IMR-90 (cell line): Measurements from ENCODE around the gene KCNQ2.

ENCODE experiments used
- CHD1 ChIP-seq: IDR thresholded peaks from 2 replicates; pipeline ENCODE4 v1.6.1; 2012; ENCODE audit warnings: low read depth, low read length, improper control_type of control experiment
- CTCF ChIP-seq: conservative IDR thresholded peaks from 2 replicates; pipeline ENCODE4 v1.5.1; 2012; ENCODE audit warnings: mild to moderate bottlenecking, low read depth, low read length, improper control_type of control experiment
- ELK1 ChIP-seq: fragments of 150-350 bp; IDR thresholded peaks from 2 replicates; pipeline ENCODE4 v1.6.1; 2016; ENCODE audit warnings: low read depth, mild to moderate bottlenecking, low read length, moderate library complexity, borderline replicate concordance
- MAFK ChIP-seq: IDR thresholded peaks from 2 replicates; pipeline ENCODE4 v1.6.1; 2012; ENCODE audit warnings: low read depth, low read length, improper control_type of control experiment
- MAZ ChIP-seq: IDR thresholded peaks from 2 replicates; pipeline ENCODE4 v1.6.1; 2012; ENCODE audit warnings: low read depth, mild to moderate bottlenecking, low read length, improper control_type of control experiment, moderate library complexity, borderline replicate concordance
- NFE2L2 ChIP-seq: fragments of 150-350 bp; IDR thresholded peaks from 2 replicates; pipeline ENCODE4 v1.6.1; 2016; ENCODE audit warnings: low read depth, mild to moderate bottlenecking, low read length
- POLR2A ChIP-seq: IDR thresholded peaks from 2 replicates; pipeline ENCODE4 v1.6.1; 2012; ENCODE audit warnings: mild to moderate bottlenecking, low read depth, low read length
- RAD21 ChIP-seq: IDR thresholded peaks from 2 replicates; pipeline ENCODE4 v1.6.1; 2012; ENCODE audit warnings: low read length, improper control_type of control experiment
- USF2 ChIP-seq: fragments of 150-350 bp; IDR thresholded peaks from 2 replicates; pipeline ENCODE4 v1.6.1; 2017; ENCODE audit warnings: mild to moderate bottlenecking, antibody characterized with exemption, low read length, low read depth

- TF ChIP-seq CTCF, result no peak
- no peak for TF ChIP-seq RAD21
- no peak for TF ChIP-seq POLR2A
- TF ChIP-seq MAZ, result no peak
- TF ChIP-seq CHD1, result no peak
- no peak for TF ChIP-seq ELK1
- no peak for TF ChIP-seq NFE2L2
- no peak for TF ChIP-seq USF2
- no peak for TF ChIP-seq MAFK
Measured at GRCh38 chr20:63466250-63466825, 6.1 kb downstream of the KCNQ2 start.
